KG1 (cell line): ENCODE measurements around the gene BAZ1B.
"Not testable (repeated sequence)": the region's sequence is repeated elsewhere in the genome, so short reads cannot be mapped to it uniquely, and the experiment has no call there.

Experiments used
- DNase-seq: peaks from one replicate; lab custom pipeline; 2025; lab: John Stamatoyannopoulos, UW

The BAZ1B gene

GRCh38 chr7:73426016-73426415, 96.1 kb downstream of the BAZ1B start:
- DNase-seq, result no peak

GRCh38 chr7:73425356-73425983, 96.6 kb downstream of the BAZ1B start:
- DNase-seq, result no peak

- no peak for DNase-seq
These were observed 97.6 kb downstream of the BAZ1B start for GRCh38 chr7:73424489-73424885.

GRCh38 chr7:73423519-73424488, 98.3 kb downstream of the BAZ1B start:
- DNase-seq, result no peak

- not testable (repeated sequence) for DNase-seq
These were observed 101.5 kb downstream of the BAZ1B start for GRCh38 chr7:73420610-73421009.

GRCh38 chr7:73420016-73420415, 102.1 kb downstream of the BAZ1B start:
- DNase-seq, result not testable (repeated sequence)

- DNase-seq, result no peak
These were observed 103.9 kb downstream of the BAZ1B start for GRCh38 chr7:73418113-73418703.

- not testable (repeated sequence) for DNase-seq
These were observed 111.5 kb downstream of the BAZ1B start for GRCh38 chr7:73410541-73411131.

- DNase-seq, result not testable (repeated sequence)
These were observed 117.2 kb downstream of the BAZ1B start for GRCh38 chr7:73404860-73405259.

- DNase-seq, result not testable (repeated sequence)
These were observed 122.7 kb downstream of the BAZ1B start for GRCh38 chr7:73399185-73400050.

- DNase-seq, result no peak
These were observed 124.4 kb downstream of the BAZ1B start for GRCh38 chr7:73397521-73398281.

GRCh38 chr7:73395538-73396503, 126.3 kb downstream of the BAZ1B start:
- no peak for DNase-seq

GRCh38 chr7:73394422-73394821, 127.7 kb downstream of the BAZ1B start:
- no peak for DNase-seq

GRCh38 chr7:73391396-73391795, 130.7 kb downstream of the BAZ1B start:
- DNase-seq, result no peak
